Measurements from ENCODE around the gene DNAL1.
A peak's percentile ranks its signal among the peaks of the same experiment; 100 is the strongest.

GRCh38 chr14:73634011-73634833 is 10.6 kb upstream of the DNAL1 start:
- TF ChIP-seq CTCF (IDR thresholded peaks at IDR 0.05) (peak in 2 of 7 experiments; percentile 20 to 34), EP300 (IDR thresholded peaks at IDR 0.05) (no peak)
